A673 (cell line): ENCODE measurements around the gene SPINK7. TPM values are rescaled to one million over a fixed set of nuclear protein-coding genes. Genes with fewer than 3 reads are reported as not detected.

ENCODE experiments used
- BruUV-seq: library from RNA; stranded (reverse); fragments of 400-500 nt; replicated peaks from 2 replicates; lab custom pipeline; 2021; lab: Mats Ljungman, UMichigan
- CTCF ChIA-PET: fragments of 300-600 bp; sonication (Branson Sonifier 250); formaldehyde crosslinking; loops from one replicate; lab custom pipeline; 2022; ENCODE audit warnings: antibody characterized with exemption; lab: Charles Lee
- POLR2A ChIA-PET: fragments of 300-600 bp; sonication (Branson Sonifier 250); formaldehyde crosslinking; loops from one replicate; lab custom pipeline; 2022; ENCODE audit warnings: antibody characterized with exemption; ENCODE audit not compliant: low non-redundant PET; lab: Charles Lee
- DNase-seq: peaks from one replicate; pipeline ENCODE4 v3.0.0-alpha.2; 2015; ENCODE audit warnings: low spot score
- H3K27ac ChIP-seq: fragments of 200-600 bp; sonication (generic); 2 replicates; pipeline ENCODE4 v1.5.1; 2016; ENCODE audit warnings: mixed run types, low read depth, mild to moderate bottlenecking, mixed read lengths, antibody characterized with exemption, low read length; ENCODE audit not compliant: poor library complexity, severe bottlenecking
- H3K27me3 ChIP-seq: fragments of 200-600 bp; sonication (generic); replicated peaks from 2 replicates; pipeline ENCODE4 v1.6.1; 2017; ENCODE audit warnings: mixed run types, low read depth, mild to moderate bottlenecking, mixed read lengths, antibody characterized with exemption, low read length; ENCODE audit not compliant: insufficient read depth, poor library complexity
- H3K36me3 ChIP-seq: fragments of 200-600 bp; sonication (generic); 2 replicates; pipeline ENCODE4 v1.6.1; 2016; ENCODE audit warnings: mixed run types, mild to moderate bottlenecking, mixed read lengths, antibody characterized with exemption, low read length; ENCODE audit not compliant: insufficient read depth, poor library complexity, severe bottlenecking
- H3K4me1 ChIP-seq: fragments of 200-600 bp; sonication (generic); 2 replicates; pipeline ENCODE4 v1.6.1; 2017; ENCODE audit warnings: mixed run types, mild to moderate bottlenecking, mixed read lengths, antibody characterized with exemption, low read length; ENCODE audit not compliant: insufficient read depth, poor library complexity, severe bottlenecking
- H3K4me3 ChIP-seq: fragments of 200-600 bp; sonication (generic); 2 replicates; pipeline ENCODE4 v1.5.1; 2016; ENCODE audit warnings: low read depth, mixed run types, mild to moderate bottlenecking, mixed read lengths, low read length; ENCODE audit not compliant: poor library complexity, severe bottlenecking
- H3K9me3 ChIP-seq: fragments of 200-600 bp; sonication (generic); 2 replicates; pipeline ENCODE4 v1.6.1; 2016; ENCODE audit warnings: mixed run types, low read depth, mild to moderate bottlenecking, mixed read lengths, antibody characterized with exemption, low read length; ENCODE audit not compliant: poor library complexity, severe bottlenecking
- EZH2 ChIP-seq: fragments of 200-600 bp; sonication (generic); IDR thresholded peaks from 2 replicates; pipeline ENCODE4 v1.6.1; 2017; ENCODE audit warnings: borderline replicate concordance, low read depth, mild to moderate bottlenecking, mixed read lengths, antibody characterized with exemption, low read length; ENCODE audit not compliant: poor library complexity, severe bottlenecking
- intact Hi-C: fragments of 100-400 bp; cut with micrococcal nuclease; formaldehyde crosslinking; loops from one replicate; pipeline ENCODE4 v1.10.0; 2022; ENCODE audit not compliant: unreplicated experiment
- total RNA-seq: library from RNA; stranded (reverse); gene quantifications from 2 replicates; pipeline ENCODE4 v1.2.3, GENCODE V29; 2021
- TF ChIP-seq, protein P1 (sequence below): fragments of 300-800, 200-600 bp; sonication (generic); conservative IDR thresholded peaks from 2 replicates; pipeline ENCODE4 v1.5.1; 2017; ENCODE audit warnings: low read depth, mild to moderate bottlenecking, antibody characterized with exemption, low read length, moderate library complexity, mixed read lengths

SPINK7 gene
- total RNA-seq, 1 experiment from 2014 or later = not detected

GRCh38 chr5:148364343-148364742 is 52.1 kb downstream of the SPINK7 start:
- intact Hi-C loops = no loop called here
- ChIA-PET POLR2A (no interaction called here), CTCF (no interaction called here)
- TF ChIP-seq EZH2 = no peak
- TF ChIP-seq, protein P1, sequence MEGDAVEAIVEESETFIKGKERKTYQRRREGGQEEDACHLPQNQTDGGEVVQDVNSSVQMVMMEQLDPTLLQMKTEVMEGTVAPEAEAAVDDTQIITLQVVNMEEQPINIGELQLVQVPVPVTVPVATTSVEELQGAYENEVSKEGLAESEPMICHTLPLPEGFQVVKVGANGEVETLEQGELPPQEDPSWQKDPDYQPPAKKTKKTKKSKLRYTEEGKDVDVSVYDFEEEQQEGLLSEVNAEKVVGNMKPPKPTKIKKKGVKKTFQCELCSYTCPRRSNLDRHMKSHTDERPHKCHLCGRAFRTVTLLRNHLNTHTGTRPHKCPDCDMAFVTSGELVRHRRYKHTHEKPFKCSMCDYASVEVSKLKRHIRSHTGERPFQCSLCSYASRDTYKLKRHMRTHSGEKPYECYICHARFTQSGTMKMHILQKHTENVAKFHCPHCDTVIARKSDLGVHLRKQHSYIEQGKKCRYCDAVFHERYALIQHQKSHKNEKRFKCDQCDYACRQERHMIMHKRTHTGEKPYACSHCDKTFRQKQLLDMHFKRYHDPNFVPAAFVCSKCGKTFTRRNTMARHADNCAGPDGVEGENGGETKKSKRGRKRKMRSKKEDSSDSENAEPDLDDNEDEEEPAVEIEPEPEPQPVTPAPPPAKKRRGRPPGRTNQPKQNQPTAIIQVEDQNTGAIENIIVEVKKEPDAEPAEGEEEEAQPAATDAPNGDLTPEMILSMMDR = no peak
- Histone ChIP-seq H3K27me3 (peaks cover 31% of the 10 kb centered on the region), H3K4me3 (no peak overlapping the region), H3K27ac (no peak overlapping the region), H3K36me3 (no peaks in the 10 kb centered on the region), H3K4me1 (no peaks in the 10 kb centered on the region), H3K9me3 (peaks cover 8% of the 10 kb centered on the region)
- no peak for DNase-seq
- no TSS peak for BruUV-seq

Other genes starting within 250 kb of the SPINK7 start
- gene SPINK5, start 248.4 kb upstream of the SPINK7 start, total RNA-seq = not detected in 2 replicates
- not detected in 2 replicates for gene SPINK14, start 143.9 kb upstream of the SPINK7 start, total RNA-seq
- not detected in 2 replicates for gene SPINK6, start 109.4 kb upstream of the SPINK7 start, total RNA-seq
- not detected in 2 replicates for gene MARCOL, start 73.9 kb upstream of the SPINK7 start, total RNA-seq
- gene SPINK13, start 43.6 kb upstream of the SPINK7 start, total RNA-seq = not detected in 2 replicates
- gene SPINK9, start 23.1 kb downstream of the SPINK7 start, total RNA-seq = not detected in 2 replicates
- 36.7 and 43.8 TPM in 2 replicates for gene FBXO38, start 71.5 kb downstream of the SPINK7 start, total RNA-seq